ENCODE measurements around the gene SLC2A1.

SLC2A1 gene

GRCh38 chr1:42888013-42888633 is 70.5 kb downstream of the SLC2A1 start:
- DNase-seq: no peak

- DNase-seq: no peak
These were observed 71.3 kb downstream of the SLC2A1 start for GRCh38 chr1:42887366-42887765.

- DNase-seq: no peak
These were observed 71.9 kb downstream of the SLC2A1 start for GRCh38 chr1:42886800-42887199.

DNA sequence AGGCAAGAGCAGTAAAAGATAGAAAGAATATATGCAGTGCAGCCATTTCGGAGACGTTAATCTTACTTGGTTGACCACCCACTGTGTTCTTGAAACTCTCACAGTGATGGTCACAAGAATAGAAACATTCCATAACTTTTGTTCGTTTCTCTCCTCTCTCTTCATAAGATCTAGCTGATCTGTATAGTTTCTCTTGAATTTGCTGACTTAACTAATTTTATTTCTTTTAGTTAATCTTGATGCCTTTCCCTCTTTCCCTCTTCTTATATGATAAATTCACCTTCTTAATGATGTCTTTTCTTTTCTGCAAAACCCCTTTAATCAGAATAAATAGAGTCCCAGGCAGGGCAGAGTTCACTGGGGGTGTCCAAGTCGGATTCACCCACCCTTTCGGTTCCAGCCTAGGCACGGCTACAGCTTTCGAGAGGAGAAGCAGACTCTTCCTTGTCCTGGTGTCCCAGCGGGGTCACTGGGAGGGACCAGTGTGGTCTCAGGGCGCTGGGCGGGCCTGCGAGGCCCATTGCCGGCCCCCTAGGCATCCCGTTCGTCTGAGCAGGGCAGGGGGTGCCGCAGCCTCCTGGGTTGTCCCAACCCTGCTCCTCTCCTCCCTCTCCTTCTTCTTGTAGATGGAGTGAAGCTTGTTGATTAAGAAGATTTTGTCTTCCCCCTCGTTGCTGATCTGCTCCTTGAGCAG is 72.5 kb downstream of the SLC2A1 start:
- DNase-seq: no peak

DNA sequence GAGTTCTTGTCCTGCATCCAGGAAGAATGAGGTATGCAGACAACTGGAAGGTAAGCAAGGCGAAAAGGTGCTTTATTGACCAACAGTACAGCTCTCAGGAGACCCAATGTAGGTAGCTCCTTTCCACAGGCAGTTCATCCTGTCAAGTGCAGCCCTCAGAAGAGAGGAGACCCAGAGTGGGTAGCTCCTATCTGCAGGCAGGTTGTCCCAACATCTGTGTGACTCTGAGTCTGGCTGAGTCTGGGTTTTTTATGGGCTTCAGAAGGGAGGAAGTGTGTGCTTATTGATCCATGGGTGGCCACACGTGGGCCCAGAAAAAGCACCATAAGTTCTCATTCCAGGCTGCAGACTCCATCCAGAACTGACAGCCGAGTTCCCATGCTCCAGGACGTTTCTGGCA is 78.3 kb downstream of the SLC2A1 start:
- DNase-seq: no peak

GRCh38 chr1:42877380-42877779 is 81.3 kb downstream of the SLC2A1 start:
- DNase-seq: no peak

GRCh38 chr1:42876009-42876408 is 82.7 kb downstream of the SLC2A1 start:
- DNase-seq: no peak
